ENCODE data around the gene CD2AP. TPM values are rescaled to one million over a fixed set of nuclear protein-coding genes. Genes with fewer than 3 reads are reported as not detected.

Gene CD2AP
- total RNA-seq, 1 experiment from 2014 or later: 43.8 TPM

- no peak overlapping the region for H3K27ac ChIP-seq (ENCODE audit: low read depth, low read length)
- no peak overlapping the region for H3K9ac ChIP-seq (ENCODE audit: low read length)
- H3K9me2 ChIP-seq (ENCODE audit: insufficient read depth): no peaks in the 10 kb centered on the region
- H3K9me3 ChIP-seq (ENCODE audit: control insufficient read depth in 1 of 2, insufficient read depth in 1 of 2, low read depth in 1 of 2, low read length in 2 of 2): no peaks in the 10 kb centered on the region
- BruUV-seq (replicated peaks): no TSS peak
- no peak for ATAC-seq
- H3K36me3 ChIP-seq (ENCODE audit: control insufficient read depth in 1 of 2, insufficient read depth in 2 of 2, low read length in 2 of 2): no peaks in the 10 kb centered on the region
- H3K4me2 ChIP-seq (ENCODE audit: low read length): no peak overlapping the region
- no peak for TF ChIP-seq ATF3 (IDR thresholded peaks at IDR 0.05)
- no peak for TF ChIP-seq SRF (IDR thresholded peaks at IDR 0.05; ENCODE audit: low read depth)
- TF ChIP-seq YY1 (IDR thresholded peaks at IDR 0.05; ENCODE audit: extremely low read depth, insufficient replicate concordance, low read depth, low read length): no peak
- TF ChIP-seq SP1 (IDR thresholded peaks at IDR 0.05; ENCODE audit: low read depth): no peak
- no peak for TF ChIP-seq MAX (IDR thresholded peaks at IDR 0.05)
- TF ChIP-seq JUND (IDR thresholded peaks at IDR 0.05): no peak
- TF ChIP-seq EGR1 (IDR thresholded peaks at IDR 0.05; ENCODE audit: low read depth): no peak
- no peak for TF ChIP-seq ZBTB33 (IDR thresholded peaks at IDR 0.05; ENCODE audit: extremely low read depth, insufficient replicate concordance, low read length)
- TF ChIP-seq POLR2AphosphoS5 (IDR thresholded peaks at IDR 0.05; ENCODE audit: low read depth, low read length): no peak
- TF ChIP-seq FOSL1 (IDR thresholded peaks at IDR 0.05; ENCODE audit: low read depth): no peak
- no peak for TF ChIP-seq SIN3A (IDR thresholded peaks at IDR 0.05; ENCODE audit: low read depth)
- CTCF ChIA-PET: no interaction called here
- no peaks in the 10 kb centered on the region for H3K4me1 ChIP-seq (ENCODE audit: control insufficient read depth in 1 of 2, insufficient read depth in 2 of 2, low read length in 2 of 2)
- no peaks in the 10 kb centered on the region for H3K27me3 ChIP-seq (ENCODE audit: insufficient read depth, low read length)
- RAD21 ChIA-PET (ENCODE audit: low non-redundant PET in 1 of 2, low total read pairs in 2 of 2, uncharacterized antibody in 2 of 2, unreplicated experiment in 2 of 2): no interaction called here
- DNase-seq (ENCODE audit: low read depth, low spot score): no peak
- H3K4me3 ChIP-seq (replicated peaks in 1 of 2; ENCODE audit: low read depth in 1 of 2, low read length in 2 of 2): no peak overlapping the region
- intact Hi-C loops (cut with micrococcal nuclease): no loop called here
- no peak overlapping the region for H2AFZ ChIP-seq (ENCODE audit: low read depth, low read length, poor library complexity, severe bottlenecking)
- peaks cover 32% of the 10 kb centered on the region for H4K20me1 ChIP-seq (ENCODE audit: insufficient read depth)
- peaks cover 100% of the 10 kb centered on the region for H3K79me2 ChIP-seq (ENCODE audit: insufficient read depth, low read length)
- POLR2A ChIA-PET: no interaction called here
Measured at GRCh38 chr6:47495954-47496545, 18.5 kb downstream of the CD2AP start.
